A673 (cell line): ENCODE measurements around the gene PIGK.

Experiments
- EZH2 ChIP-seq: fragments of 200-600 bp; sonication (generic); IDR thresholded peaks from 2 replicates; pipeline ENCODE4 v1.6.1; 2017; ENCODE audit warnings: borderline replicate concordance, low read depth, mild to moderate bottlenecking, mixed read lengths, antibody characterized with exemption, low read length; ENCODE audit not compliant: poor library complexity, severe bottlenecking
- TF ChIP-seq, protein P1 (sequence below): fragments of 300-800, 200-600 bp; sonication (generic); conservative IDR thresholded peaks from 2 replicates; pipeline ENCODE4 v1.5.1; 2017; ENCODE audit warnings: low read depth, mild to moderate bottlenecking, antibody characterized with exemption, low read length, moderate library complexity, mixed read lengths

DNA sequence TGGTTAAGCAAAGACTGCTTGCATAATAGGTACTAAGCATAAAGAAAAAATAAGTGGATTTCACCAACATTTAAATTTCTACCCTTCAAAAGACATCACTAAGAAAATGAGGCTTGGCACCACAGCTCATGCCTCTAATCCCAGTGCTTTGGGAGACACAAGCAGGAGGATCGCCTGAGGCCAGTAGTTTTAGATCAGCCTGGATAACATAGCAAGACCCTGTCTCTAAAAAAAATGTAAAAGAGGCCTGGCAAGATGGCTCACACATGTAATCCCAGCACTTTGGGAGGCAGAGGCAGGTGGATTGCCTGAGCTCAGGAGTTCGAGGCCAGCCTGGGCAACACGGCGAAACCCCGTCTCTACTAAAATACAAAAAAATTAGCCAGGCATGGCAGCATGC is 73.0 kb downstream of the PIGK start:
- TF ChIP-seq, protein P1, sequence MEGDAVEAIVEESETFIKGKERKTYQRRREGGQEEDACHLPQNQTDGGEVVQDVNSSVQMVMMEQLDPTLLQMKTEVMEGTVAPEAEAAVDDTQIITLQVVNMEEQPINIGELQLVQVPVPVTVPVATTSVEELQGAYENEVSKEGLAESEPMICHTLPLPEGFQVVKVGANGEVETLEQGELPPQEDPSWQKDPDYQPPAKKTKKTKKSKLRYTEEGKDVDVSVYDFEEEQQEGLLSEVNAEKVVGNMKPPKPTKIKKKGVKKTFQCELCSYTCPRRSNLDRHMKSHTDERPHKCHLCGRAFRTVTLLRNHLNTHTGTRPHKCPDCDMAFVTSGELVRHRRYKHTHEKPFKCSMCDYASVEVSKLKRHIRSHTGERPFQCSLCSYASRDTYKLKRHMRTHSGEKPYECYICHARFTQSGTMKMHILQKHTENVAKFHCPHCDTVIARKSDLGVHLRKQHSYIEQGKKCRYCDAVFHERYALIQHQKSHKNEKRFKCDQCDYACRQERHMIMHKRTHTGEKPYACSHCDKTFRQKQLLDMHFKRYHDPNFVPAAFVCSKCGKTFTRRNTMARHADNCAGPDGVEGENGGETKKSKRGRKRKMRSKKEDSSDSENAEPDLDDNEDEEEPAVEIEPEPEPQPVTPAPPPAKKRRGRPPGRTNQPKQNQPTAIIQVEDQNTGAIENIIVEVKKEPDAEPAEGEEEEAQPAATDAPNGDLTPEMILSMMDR, result no peak
- TF ChIP-seq EZH2, result no peak
